Stimulated activated CD4-positive, alpha-beta T cell treated with anti-CD3 and anti-CD28 coated beads, Interleukin-12 subunit alpha, Interleukin-12 subunit beta, amount 100 ng/mL, for 24 hours (primary cell): Measurements from ENCODE around the gene METTL27.
"Not testable (repeated sequence)": the region's sequence is repeated elsewhere in the genome, so short reads cannot be mapped to it uniquely, and the experiment has no call there.

Source experiments
- DNase-seq, 2 experiments: peaks; one replicate each; pipeline ENCODE4 v3.0.0-alpha.2; 2020; ENCODE audit warnings: low read depth in 2 of 2

Gene METTL27

GRCh38 chr7:73821597-73822285 lies 20.6 kb downstream of the METTL27 start:
- not testable (repeated sequence) for DNase-seq

GRCh38 chr7:73820013-73820412 lies 22.3 kb downstream of the METTL27 start:
- DNase-seq, result no peak

DNA sequence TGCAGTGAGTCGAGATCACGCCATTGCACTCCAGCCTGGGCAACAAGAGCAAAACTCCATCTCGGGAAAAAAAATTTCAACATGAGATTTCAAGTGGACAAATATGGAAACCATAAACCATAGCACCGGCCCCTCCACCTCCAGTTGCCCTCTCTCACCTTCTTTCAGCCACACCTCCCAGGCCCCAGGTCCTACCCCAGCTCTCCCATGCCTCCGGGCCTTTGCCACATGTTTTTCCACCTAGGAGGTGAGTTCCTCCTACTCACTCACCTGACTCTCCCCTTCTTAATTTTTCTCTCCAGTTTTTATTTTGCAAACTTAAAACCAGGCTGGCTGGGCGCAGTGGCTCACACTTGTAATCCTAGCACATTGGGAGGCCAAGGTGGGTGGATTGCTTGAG lies 25.2 kb downstream of the METTL27 start:
- no peak for DNase-seq

DNA sequence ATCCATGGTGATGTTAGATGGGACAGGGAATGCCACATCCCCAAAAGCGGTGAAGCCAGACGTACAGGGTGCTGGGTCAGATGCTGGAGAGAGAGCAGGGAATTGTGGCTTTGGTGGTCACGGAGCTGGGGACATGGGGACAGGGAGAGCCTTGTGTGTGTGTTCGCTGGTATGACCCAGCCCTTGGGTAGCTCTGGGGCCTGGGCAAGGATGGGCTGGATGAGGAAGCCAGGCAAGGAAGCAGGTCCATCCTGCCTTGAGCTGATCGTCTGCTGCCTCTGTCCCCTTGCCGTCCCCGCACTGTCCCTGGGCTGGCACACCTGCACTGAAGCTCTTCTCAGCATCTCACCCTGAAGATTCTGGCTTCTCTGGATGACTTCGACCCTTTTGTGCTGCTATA lies 26.9 kb downstream of the METTL27 start:
- no peak for DNase-seq

GRCh38 chr7:73812996-73813395 lies 29.3 kb downstream of the METTL27 start:
- DNase-seq, result no peak

- peak; percentile 16 to 53 for DNase-seq
These were observed 30.6 kb downstream of the METTL27 start for GRCh38 chr7:73811760-73812168.

GRCh38 chr7:73810998-73811360 lies 31.3 kb downstream of the METTL27 start:
- no peak for DNase-seq

GRCh38 chr7:73809467-73809951 lies 32.8 kb downstream of the METTL27 start:
- no peak for DNase-seq

- DNase-seq, result no peak
These were observed 39.9 kb downstream of the METTL27 start for GRCh38 chr7:73802459-73802858.

DNA sequence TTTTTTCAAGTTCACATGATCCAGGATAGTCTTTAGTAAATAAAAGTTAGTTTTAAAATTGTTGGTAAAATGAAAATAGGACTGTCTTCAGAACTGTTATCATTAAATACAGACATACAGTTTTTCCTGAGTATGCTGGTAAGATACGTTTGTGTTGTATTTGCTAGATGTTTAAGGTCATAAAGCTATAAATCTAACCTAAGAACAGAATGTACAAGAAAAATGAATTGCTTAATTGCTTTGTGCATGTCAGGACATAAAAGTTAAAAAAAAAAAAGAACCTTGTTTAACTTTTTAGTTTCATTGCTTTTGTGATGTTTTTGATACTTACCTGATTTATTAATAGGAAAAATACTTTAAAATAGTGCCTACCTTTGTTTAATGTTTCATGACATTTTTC lies 40.7 kb downstream of the METTL27 start:
- no peak for DNase-seq

DNA sequence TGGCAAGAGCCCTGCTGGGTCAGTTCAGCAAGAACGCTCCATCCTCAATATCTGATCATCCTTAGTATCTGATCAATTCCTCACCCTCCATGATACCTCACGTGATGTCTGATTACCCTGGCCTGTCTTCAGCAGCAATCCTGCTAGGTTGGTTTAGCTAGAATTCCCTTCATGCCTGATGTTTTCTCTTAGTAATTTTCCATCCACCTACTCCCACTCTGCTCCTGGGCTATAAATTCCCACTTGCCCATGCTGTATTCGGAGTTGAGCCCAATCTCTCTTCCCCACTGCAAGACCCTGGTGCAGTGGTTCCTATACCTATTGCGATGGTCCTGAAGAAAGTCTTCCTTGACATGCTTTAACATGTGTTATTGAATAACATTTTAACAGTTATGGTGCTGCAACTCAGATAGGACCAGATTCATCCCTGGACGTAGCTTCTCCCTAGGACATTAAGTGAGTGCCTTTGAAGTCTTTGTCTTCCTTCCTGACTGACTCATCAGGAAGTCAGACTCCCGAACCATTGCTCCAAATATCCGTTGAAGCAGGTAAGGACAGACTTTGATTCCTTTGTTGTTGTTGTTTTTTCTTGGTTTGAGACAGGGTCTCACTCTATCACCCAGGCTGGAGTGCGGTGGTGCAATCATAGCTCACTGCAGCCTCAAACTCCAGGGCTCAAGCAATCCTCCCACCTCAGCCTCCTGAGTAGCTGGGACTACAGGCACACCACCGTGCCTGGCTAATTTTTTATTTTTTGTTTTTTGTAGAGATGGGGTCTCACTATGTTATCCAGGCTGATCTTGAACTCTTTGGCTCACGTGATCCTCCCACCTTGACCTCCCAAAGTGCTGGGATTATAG lies 42.8 kb downstream of the METTL27 start:
- DNase-seq, result no peak

- not testable (repeated sequence) for DNase-seq
These were observed 45.1 kb downstream of the METTL27 start for GRCh38 chr7:73797176-73797575.

DNA sequence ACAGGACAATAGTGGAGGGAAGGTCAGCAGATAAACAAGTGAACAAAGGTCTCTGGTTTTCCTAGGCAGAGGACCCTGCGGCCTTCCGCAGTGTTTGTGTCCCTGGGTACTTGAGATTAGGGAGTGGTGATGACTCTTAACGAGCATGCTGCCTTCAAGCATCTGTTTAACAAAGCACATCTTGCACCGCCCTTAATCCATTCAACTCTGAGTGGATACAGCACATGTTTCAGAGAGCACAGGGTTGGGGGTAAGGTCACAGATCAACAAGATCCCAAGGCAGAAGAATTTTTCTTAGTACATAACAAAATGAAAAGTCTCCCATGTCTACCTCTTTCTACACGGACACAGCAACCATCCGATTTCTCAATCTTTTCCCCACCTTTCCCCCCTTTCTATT lies 45.7 kb downstream of the METTL27 start:
- not testable (repeated sequence) for DNase-seq

DNA sequence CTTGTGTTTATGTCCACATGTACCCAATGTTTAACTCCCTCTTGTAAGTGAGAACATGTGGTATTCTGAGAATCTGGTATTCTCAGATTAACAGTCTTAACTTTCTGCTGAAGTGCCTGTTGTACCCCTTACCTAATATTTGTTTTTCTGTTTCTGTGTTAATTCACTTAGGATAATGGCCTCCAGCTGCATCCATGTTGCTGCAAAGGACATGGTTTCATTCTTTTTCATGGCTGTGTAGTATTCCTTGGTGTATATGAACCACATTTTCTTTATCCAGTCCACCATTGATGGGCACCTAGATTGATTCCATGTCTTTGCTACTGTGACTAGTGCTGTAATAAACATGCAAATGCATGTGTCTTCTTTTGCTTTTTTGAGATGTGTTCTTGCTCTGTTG lies 47.1 kb downstream of the METTL27 start:
- not testable (repeated sequence) for DNase-seq

DNA sequence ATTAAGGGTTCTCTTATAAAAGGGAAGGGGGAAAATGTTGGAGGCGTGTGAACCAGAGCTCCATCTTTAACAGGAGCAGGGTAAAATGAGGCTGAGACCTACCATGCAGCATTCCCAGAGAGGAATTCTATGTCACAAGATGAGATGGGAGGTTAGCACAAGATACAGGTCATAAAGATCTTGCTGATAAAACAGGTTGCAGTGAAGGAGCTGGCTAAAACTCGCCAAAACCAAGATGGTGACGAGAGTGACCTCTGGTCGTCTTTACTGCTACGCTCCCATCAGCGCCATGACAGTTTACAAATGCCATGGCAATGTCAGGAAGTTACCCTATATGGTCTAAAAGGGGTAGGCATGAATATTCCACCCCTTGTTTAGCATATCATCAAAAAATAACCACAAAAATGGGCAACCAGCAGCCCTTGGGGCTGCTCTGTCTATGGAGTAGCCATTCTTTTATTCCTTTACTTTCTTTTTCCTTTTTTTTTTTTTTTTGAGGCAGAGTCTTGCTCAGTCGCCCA lies 51.1 kb downstream of the METTL27 start:
- DNase-seq, result not testable (repeated sequence)

DNA sequence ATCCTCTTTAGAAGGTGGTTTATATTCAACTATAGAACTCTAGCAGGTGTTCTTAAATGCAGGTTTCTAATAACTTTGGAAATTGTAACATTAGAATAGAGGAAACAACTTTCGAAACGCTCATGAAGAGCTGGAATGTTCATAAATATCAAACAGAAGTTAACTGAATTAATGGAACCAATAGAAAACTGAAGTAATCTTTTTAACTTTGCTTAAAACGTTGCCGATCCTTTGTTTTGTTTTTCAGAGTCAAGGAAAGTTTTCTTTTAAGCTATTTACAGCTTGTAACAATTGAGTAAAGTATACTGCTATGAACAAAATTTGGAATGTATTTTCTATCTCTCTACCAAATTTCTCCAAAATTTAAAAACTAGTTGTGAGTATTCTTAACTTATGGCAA lies 53.3 kb downstream of the METTL27 start:
- DNase-seq, result no peak

DNA sequence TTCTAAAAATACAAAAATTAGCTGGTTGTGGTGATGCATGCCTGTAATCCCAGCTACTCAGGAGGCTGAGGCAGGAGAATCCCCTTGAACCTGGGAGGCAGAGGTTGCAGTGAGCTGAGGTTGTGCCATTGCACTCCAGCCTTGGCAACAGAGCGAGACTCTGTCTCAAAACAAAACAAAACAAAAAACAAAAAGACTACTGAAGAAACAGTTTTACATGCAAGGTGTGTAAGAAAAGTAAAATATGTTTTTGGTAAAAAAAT lies 54.6 kb downstream of the METTL27 start:
- DNase-seq, result not testable (repeated sequence)

DNA sequence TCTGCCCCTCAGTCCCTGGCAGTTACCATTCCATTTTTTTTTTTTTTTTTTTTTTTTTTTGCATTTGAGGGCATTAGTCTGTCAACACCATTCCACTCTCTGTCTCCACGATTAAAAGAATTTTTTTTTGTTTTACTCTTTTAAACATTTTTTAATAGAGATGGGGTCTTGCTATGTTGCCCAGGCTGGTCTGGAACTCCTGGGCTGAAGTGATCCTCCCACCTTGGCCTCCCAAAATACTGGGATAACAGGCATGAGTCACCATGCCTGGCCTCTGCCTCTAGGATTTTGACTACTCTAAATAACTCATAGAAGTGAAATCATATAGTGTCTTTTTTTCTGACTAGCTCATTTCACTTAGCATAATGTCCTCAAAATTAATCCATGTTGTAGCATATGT lies 55.7 kb downstream of the METTL27 start:
- no peak for DNase-seq
